ENCODE data around the gene CDX2.

The CDX2 gene

DNA sequence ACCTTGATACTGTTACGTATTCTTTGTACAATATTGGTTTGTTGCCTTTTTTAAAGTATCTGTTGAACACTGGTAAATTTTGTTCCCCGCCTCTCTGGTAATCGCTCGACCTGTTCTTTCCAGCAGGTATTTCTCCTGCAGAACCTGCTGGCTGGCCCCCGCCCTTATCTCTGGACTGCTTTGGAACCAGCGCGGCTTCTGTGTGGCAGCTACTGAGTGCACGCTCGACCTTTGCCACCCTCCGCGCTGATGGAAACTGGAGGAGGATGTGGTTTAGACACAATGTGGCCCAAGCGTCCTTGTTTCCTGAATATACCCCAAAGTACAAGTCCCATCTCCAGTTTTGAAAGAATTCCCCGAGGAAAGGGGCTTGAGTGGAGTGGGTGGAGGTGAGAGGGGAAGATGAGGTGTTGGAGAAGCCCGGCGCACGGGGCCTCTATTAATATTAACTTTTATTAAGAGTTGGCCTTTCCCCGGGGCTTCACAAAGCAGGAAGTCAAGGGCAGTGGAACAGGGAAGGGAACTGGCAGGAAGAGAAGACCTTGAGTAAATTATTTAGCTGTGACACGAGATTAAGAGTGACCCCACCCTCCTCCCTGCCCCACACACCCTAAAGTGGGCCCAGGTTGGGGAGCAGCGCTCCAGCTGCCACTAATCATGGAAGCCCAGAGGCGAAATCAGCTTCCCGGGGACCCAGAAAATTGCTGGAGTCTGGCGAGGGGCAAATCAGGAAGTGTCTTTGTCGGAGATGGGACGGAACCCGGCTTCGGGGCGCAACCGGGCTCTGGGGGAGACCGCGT lies 16.0 kb downstream of the CDX2 start:
- TF ChIP-seq, protein P1, sequence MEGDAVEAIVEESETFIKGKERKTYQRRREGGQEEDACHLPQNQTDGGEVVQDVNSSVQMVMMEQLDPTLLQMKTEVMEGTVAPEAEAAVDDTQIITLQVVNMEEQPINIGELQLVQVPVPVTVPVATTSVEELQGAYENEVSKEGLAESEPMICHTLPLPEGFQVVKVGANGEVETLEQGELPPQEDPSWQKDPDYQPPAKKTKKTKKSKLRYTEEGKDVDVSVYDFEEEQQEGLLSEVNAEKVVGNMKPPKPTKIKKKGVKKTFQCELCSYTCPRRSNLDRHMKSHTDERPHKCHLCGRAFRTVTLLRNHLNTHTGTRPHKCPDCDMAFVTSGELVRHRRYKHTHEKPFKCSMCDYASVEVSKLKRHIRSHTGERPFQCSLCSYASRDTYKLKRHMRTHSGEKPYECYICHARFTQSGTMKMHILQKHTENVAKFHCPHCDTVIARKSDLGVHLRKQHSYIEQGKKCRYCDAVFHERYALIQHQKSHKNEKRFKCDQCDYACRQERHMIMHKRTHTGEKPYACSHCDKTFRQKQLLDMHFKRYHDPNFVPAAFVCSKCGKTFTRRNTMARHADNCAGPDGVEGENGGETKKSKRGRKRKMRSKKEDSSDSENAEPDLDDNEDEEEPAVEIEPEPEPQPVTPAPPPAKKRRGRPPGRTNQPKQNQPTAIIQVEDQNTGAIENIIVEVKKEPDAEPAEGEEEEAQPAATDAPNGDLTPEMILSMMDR (IDR thresholded peaks at IDR 0.05; ENCODE audit: low read depth, low read length, missing control alignments): no peak
- no peak for DNase-seq (ENCODE audit: extremely low read depth, low read depth)
- H3K4me3 ChIP-seq (replicated peaks; ENCODE audit: low read depth, low read length): no peak overlapping the region

DNA sequence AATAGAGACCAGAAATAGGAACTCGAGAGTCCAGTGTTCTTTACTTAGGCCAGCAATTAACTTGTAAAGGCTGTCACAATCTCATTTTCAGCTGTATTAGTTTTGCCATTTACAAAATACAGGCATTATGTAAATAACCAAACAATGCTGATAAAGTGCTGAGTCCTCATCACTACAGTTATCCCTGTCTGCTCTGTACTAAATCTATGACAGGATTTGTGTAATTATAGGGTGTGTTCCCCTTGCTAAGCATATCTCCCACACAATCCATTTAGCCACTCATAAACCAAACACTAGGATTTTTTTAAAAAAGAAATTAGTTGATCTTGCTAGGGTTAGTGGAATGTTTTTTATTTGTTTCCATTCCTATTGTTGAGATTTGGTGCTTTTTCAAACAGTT lies 26.1 kb downstream of the CDX2 start:
- no peak for DNase-seq (ENCODE audit: extremely low read depth, low read depth)
- TF ChIP-seq, protein P1 (IDR thresholded peaks at IDR 0.05; ENCODE audit: low read depth, low read length, missing control alignments): no peak
- no peak overlapping the region for H3K4me3 ChIP-seq (replicated peaks; ENCODE audit: low read depth, low read length)

DNA sequence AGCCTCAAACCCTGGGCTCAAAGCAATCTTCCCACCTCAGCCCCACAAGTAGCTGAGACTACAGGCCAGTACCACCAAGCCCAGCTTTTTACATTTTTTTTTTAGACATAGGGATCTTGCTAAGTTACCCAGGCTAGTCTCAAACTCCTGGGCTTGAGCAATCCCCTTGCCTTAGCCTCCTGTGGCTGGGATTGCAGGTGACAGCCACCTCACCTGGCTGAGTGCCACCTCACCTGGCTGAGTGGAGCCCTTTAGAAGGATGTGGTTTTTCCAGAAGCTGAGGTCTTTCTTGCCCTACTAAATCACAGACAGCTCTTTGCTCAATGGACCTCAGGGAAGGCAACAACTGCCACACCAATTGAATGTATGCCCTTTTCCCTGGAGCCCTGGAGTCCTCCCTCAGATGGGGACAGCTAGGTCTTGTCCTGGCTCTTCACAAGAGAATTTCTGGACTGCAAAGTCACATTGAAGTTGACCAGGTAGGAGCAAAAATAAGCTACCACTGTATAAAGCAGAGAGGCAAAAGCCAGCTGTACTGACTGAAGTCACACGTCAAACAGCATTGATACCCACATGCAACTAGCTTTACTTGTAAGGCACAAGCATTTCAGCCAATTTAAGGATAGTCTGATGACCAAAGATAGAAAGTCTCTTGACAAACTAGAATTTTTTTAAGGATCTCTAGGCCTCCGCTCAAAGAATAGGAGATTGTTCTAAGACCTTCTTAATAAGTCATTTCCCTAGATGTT lies 35.4 kb downstream of the CDX2 start:
- TF ChIP-seq, protein P1 (IDR thresholded peaks at IDR 0.05; ENCODE audit: low read depth, low read length, missing control alignments): no peak
- no peak for DNase-seq (ENCODE audit: extremely low read depth, low read depth)
- H3K4me3 ChIP-seq (replicated peaks; ENCODE audit: low read depth, low read length): no peak overlapping the region

DNA sequence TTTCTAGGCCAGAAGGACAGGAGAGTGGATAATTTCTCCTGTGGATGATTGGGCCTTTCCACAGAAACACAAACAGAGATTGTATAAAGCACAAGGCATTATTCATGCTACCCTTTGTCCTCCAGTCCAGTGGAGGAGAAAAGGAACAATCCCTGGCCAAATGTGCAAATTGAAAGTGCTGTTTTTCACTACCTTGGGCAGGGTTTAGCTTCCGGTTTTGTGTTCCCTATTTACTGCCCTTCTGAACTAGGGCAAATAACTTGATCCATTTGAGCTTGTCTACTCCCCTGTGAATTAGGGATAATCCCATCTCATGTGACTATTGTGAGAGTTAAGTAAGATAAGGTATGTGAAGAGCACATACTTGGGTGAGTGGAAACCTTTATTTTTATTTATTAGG lies 36.0 kb downstream of the CDX2 start:
- no peak for DNase-seq (ENCODE audit: extremely low read depth, low read depth)
- no peak overlapping the region for H3K4me3 ChIP-seq (replicated peaks; ENCODE audit: low read depth, low read length)
- TF ChIP-seq, protein P1 (IDR thresholded peaks at IDR 0.05; ENCODE audit: low read depth, low read length, missing control alignments): no peak

DNA sequence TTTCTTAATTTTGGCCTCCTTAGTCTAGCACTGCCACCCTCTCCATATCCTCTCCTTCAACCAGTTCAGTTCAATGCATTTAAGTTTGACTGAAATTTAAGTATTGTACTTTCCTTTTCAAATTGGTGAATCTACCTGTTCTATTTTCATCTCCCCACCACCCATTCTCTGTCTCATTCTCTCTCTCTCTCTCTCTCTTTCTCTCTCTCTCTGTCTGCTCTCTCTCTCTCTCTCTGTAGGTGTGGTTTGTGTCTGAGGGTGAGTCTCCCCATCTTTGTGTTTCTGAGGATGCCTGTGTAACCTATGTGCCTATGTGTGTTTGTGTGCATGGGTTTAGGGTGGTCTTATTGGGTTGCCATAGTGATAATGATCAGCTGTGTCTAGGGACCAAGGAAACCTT lies 39.2 kb downstream of the CDX2 start:
- no peak for DNase-seq (ENCODE audit: extremely low read depth, low read depth)
- no peak overlapping the region for H3K4me3 ChIP-seq (replicated peaks; ENCODE audit: low read depth, low read length)
- TF ChIP-seq, protein P1 (IDR thresholded peaks at IDR 0.05; ENCODE audit: low read depth, low read length, missing control alignments): no peak

DNA sequence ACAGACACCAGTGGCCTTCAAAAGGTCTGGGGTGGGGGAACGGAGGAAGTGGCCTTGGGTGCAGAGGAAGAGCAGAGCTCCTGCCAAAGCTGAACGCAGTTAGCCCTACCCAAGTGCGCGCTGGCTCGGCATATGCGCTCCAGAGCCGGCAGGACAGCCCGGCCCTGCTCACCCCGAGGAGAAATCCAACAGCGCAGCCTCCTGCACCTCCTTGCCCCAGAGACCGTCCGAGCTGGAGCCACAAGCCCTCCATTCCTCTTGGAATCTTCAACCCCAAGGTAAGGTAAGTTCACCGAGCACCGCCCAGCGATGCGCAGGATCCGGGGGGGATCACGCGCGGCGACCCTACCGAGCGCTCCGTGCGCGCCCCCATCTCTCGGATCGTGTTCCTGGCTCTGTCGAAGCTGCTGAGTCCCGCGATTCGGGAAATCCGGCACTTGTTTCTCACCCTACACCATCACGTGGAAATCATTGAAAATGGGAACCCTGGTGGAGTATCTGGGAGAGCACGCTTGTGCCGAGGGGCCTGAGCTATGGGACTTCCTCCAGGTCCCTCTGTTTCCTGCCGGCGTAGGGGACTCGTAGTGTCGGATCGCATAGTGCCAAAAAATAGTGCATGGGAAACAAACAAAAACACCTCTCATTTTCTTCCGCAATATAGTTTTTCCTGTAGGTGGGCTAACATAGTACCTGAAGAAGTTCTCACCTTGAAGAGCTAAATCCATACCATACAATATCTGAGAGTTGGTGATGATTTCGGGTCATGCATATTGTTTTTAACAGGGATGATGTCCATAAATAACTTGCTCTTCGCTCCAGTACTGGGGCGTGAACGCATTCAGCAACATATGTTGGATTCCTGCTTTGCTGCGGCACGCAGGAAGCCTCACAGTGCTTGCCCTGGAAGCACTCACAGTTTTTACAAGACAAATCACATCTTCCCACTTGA lies 40.0 kb downstream of the CDX2 start:
- no peak overlapping the region for H3K4me3 ChIP-seq (replicated peaks; ENCODE audit: low read depth, low read length)
- DNase-seq (ENCODE audit: extremely low read depth, low read depth): no peak

More for the DNA sequence above, 40.0 kb downstream of the CDX2 start:
- TF ChIP-seq, protein P1 (IDR thresholded peaks at IDR 0.05; ENCODE audit: low read depth, low read length, missing control alignments): no peak
